AG04449 (cell line): ENCODE data around the gene ZSCAN12.
A peak's percentile ranks its signal among the peaks of the same experiment; 100 is the strongest.

Source experiments
- CTCF ChIA-PET: fragments of 350-600 bp; formaldehyde crosslinking; extraction: SDS; loops from one replicate; lab custom pipeline; 2021; ENCODE audit warnings: antibody characterized with exemption; lab: Yijun Ruan, JAX
- POLR2A ChIA-PET: fragments of 400-600, 350-600 bp; formaldehyde crosslinking; extraction: SDS; loops from one replicate; lab custom pipeline; 2020; ENCODE audit warnings: antibody characterized with exemption, inconsistent platforms; lab: Yijun Ruan, JAX
- DNase-seq: peaks from one replicate; pipeline ENCODE4 v3.0.0-alpha.2; 2010; ENCODE audit warnings: low read depth, low spot score
- H3K4me3 ChIP-seq: 2 replicates; pipeline ENCODE4 v1.5.1; 2011; ENCODE audit warnings: low read depth, mild to moderate bottlenecking, control low read depth, low read length
- TF ChIP-seq, protein P1 (sequence below): IDR thresholded peaks from one replicate; pipeline ENCODE4 v1.5.1; 2011; ENCODE audit warnings: mild to moderate bottlenecking, moderate library complexity, low read length, control low read depth, inconsistent platforms; ENCODE audit not compliant: insufficient read depth; ENCODE audit errors: missing control alignments

Gene ZSCAN12

DNA sequence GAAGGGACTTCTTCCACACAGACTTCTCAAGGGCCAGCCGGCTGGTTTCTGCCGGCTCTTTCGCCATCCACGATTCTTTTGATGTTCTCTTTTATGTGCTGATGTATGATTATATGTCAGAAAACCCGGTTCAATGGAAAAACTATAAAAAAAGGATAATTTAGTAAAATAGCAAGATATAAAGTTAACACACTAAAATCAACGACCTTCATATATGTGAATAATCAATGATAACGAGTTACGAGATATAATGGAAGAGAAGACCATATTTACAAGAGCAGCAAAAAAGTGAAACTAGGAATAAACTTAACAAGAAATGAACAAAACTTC, 540 bp upstream of the ZSCAN12 start:
- H3K4me3 ChIP-seq: peak overlapping the region; percentile 97
- POLR2A ChIA-PET: no interaction called here
- TF ChIP-seq, protein P1, sequence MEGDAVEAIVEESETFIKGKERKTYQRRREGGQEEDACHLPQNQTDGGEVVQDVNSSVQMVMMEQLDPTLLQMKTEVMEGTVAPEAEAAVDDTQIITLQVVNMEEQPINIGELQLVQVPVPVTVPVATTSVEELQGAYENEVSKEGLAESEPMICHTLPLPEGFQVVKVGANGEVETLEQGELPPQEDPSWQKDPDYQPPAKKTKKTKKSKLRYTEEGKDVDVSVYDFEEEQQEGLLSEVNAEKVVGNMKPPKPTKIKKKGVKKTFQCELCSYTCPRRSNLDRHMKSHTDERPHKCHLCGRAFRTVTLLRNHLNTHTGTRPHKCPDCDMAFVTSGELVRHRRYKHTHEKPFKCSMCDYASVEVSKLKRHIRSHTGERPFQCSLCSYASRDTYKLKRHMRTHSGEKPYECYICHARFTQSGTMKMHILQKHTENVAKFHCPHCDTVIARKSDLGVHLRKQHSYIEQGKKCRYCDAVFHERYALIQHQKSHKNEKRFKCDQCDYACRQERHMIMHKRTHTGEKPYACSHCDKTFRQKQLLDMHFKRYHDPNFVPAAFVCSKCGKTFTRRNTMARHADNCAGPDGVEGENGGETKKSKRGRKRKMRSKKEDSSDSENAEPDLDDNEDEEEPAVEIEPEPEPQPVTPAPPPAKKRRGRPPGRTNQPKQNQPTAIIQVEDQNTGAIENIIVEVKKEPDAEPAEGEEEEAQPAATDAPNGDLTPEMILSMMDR: no peak
- DNase-seq: no peak
- CTCF ChIA-PET: no interaction called here

DNA sequence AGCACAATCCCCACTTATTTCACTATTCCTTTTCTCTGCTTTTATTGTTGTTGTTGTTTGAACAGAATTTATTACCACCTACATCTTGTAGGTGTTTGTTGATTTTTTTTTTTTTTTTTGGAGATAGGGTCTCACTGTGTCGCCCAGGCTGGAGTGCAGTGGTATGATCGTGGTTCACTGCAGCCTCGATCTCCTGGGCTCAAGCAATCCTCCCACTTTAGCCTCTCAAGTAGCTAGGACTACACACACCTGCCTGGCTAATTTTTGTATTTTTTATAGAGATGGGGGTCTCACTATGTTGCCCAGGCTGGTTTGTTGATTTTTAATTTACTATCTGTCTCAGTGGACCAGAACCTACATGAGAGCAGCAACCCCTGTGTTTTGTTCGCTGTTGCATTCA, 3.6 kb downstream of the ZSCAN12 start:
- ChIA-PET CTCF (interaction anchor here (1.2 to 2.9 kb wide), 4 partner anchors 12 to 620 kb away, joined by 3 to 10 read pairs (median 4); no protein-coding TSS in a partner anchor), POLR2A (no interaction called here)
- no peak overlapping the region for H3K4me3 ChIP-seq
- DNase-seq: no peak
- TF ChIP-seq, protein P1: no peak

DNA sequence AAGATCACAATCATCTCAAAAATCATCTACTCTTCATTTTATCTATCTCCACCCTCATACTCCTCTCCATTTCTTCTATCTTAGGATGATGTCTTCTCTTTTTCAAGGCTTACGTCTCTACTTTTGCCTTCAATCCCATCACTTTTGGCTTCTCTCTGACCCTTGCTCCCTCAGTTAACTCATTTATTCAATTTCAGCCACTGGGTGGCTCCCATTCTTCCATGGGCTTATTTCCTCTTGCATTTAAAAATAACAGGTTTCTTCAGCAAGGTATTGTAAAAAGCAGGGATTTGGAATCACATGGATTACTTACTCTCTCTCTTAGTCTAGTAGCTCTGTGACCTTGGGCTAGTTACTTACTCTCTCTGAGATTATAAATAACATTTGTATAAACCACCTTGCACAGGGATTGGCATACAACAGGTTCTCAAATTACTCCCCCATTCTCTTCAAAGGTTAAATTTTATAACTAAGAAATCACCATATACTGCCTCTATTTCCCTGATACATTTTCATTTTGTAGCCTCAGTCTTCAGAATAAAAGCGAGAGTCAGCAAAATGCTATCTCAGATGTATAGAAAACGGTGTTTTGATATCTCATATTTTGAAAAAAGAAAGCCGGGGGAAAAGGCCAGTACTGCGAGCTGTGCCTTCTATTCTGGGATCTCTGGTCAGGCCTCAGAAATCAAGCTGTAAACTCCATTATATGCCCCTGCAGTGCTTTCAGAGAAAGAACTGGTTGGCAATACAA, 5.5 kb downstream of the ZSCAN12 start:
- POLR2A ChIA-PET: no interaction called here
- CTCF ChIA-PET: interaction anchor here (0.8 to 2.9 kb wide), 6 partner anchors 10 to 280 kb away, joined by 3 to 16 read pairs (median 3); partner anchors contain the start of gene ZKSCAN8
- no peak for DNase-seq
- H3K4me3 ChIP-seq: no peak overlapping the region
- TF ChIP-seq, protein P1: peak; percentile 8

DNA sequence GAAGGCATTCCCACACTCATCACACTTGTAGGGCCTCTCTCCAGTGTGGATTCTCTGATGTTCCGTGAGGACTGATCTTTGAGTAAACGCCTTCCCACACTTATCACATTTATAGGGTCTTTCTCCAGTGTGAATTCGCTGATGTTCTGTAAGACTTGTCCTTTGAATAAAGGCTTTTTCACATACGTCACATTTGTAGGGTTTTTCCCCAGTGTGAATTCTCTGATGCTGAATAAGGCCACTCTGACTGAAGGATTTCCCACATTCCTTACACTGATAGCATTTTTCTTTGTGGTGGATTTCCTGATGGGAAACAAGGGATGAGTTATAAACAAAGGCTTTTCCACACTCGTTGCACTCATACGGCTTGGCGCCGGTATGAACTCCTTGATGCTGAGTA, 8.9 kb downstream of the ZSCAN12 start:
- H3K4me3 ChIP-seq: no peak overlapping the region
- CTCF ChIA-PET: no interaction called here
- TF ChIP-seq, protein P1: no peak
- POLR2A ChIA-PET: no interaction called here
- no peak for DNase-seq

DNA sequence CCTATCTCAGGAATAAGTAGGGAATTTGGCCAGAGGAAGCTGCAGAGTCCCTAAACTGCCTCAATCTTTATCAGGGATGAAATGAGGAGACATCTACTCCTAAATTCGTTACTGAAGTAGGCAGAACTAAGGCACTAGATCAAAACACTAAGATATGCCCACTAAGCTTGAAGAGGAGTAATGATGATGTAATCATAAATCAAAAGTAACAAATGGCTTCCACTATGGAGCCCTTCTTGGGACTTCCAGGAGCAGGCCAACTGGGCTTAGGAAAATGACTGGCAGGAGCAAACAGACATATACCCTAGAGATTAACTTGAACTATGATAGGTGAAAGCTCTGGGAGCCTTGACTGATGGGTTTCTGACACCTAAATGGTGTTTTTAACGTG, 15.4 kb downstream of the ZSCAN12 start:
- no peak overlapping the region for H3K4me3 ChIP-seq
- POLR2A ChIA-PET: no interaction called here
- DNase-seq: no peak
- CTCF ChIA-PET: interaction anchor here (0.6 to 3.8 kb wide), 7 partner anchors 10 to 301 kb away, joined by 3 to 29 read pairs (median 4); partner anchors contain the start of gene ZSCAN12
- TF ChIP-seq, protein P1: no peak

DNA sequence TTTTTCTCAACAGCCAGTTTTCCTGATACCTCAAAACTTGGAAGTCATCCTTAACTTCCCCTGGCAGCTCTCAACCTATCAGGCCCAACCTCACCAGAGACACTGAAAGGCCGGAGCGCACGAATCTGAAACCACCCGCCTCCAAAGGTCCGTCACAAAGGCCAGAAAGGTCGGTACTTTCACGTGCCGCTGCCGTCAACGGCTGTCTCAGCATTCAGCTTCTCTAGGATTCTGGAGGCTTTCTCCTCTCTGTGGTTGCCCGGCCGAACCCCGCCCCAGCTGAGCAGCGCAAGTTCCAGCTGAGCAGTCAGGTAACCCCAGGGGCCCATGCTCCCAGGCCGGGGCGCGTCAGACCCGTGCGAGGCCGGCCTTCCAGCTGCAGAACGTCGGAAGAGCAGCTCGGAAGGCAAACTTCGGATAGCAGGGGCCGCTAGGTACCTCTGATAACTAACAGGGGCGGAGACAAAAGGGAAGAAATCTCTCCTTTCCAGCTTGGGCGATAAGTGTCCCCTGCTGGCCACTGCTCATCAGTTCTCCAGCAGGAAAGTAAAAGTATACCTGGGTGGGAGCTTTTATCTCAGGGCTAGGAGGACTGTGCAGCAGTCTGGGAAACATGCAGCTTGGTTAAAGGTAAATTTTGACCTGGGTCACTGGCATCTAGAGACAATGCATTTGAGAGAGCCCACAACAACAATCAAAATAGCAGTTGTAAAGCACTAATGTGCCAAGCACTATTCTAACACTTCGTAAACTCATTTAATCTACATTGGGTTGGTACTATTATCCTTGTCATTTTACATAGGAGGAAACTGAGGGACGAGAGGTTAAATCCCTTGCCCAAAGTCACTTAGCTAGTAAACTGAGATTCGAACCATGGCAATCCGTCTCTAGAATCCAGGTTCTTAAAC, 16.1 kb downstream of the ZSCAN12 start:
- POLR2A ChIA-PET: no interaction called here
- TF ChIP-seq, protein P1: peak; percentile 21
- CTCF ChIA-PET: interaction anchor here (0.6 to 3.8 kb wide), 8 partner anchors 10 to 302 kb away, joined by 3 to 29 read pairs (median 4); partner anchors contain the start of gene ZSCAN12
- no peak for DNase-seq
- H3K4me3 ChIP-seq: peak overlapping the region; percentile 50
